IPS-15b (cell line): Measurements from ENCODE around the gene PRICKLE1.

Experiments
- H3K27me3 ChIP-seq: one replicate; pipeline ENCODE4 v1.6.1; 2013; ENCODE audit warnings: low read length; ENCODE audit not compliant: control insufficient read depth, insufficient read depth
- H3K36me3 ChIP-seq: one replicate; pipeline ENCODE4 v1.6.1; 2013; ENCODE audit warnings: low read length; ENCODE audit not compliant: control insufficient read depth, insufficient read depth
- H3K4me1 ChIP-seq: one replicate; pipeline ENCODE4 v1.6.1; 2013; ENCODE audit warnings: mild to moderate bottlenecking, low read length; ENCODE audit not compliant: control insufficient read depth, insufficient read depth
- H3K4me3 ChIP-seq: one replicate; pipeline ENCODE4 v1.5.1; 2013; ENCODE audit warnings: low read depth, low read length
- H3K9ac ChIP-seq: one replicate; pipeline ENCODE4 v1.6.1; 2013; ENCODE audit warnings: low read depth, mild to moderate bottlenecking, low read length
- H3K9me3 ChIP-seq: one replicate; pipeline ENCODE4 v1.6.1; 2013; ENCODE audit warnings: mild to moderate bottlenecking, low read length; ENCODE audit not compliant: control insufficient read depth, insufficient read depth

Gene PRICKLE1

DNA sequence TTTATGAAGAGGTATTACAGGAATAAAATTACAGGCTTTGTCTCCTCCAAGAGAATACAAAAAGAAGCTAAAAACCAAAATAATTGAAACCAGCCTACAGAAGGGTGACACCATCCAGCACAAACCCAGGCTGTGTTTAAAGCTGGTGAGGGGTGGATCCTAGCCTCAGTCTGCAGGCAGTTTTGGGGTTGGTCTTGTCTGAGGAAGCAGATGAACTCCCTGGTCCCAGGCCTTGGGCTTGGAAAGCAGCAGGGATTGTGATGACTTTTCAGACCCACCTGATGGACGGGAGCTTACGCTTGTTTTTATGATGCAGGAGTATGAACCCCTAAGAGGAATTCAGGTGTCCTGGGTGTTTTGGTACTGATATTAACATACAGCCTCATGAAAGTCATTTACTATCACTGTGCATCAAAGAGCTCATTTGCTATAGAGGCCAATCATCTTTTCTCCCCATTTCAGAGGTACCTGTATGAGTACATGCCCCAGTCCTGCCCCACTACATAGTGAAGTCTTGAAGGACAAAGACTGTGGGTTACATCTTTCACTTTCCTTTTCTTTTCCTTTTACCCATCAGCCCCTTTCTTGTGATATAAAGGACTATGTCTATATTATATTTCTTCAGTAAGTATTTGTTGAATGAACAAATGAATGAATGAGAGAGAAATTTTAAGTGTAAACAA, 18.1 kb downstream of the PRICKLE1 start:
- Histone ChIP-seq H3K9ac (no peak overlapping the region), H3K9me3 (no peaks in the 10 kb centered on the region), H3K4me1 (peaks cover 11% of the 10 kb centered on the region), H3K36me3 (no peaks in the 10 kb centered on the region), H3K4me3 (no peak overlapping the region), H3K27me3 (peaks cover 6% of the 10 kb centered on the region)

DNA sequence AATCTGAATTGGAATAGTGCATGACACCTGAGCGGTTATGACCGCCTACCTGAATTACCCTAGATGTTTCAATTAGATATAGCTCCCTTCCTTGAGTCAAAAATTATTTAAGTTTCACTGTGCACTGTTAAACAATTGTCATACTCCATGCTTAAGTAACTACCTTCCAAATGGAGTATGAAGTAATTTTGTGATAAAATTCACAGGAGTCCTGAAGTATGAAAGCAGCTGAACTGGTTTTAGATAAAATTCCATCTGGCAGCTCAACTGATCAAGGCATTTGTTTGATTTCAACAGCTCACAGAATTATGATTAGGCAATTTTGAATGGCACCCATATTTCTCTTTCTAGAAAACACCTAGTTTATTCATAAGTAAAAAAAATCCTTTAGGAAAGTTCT, 19.5 kb downstream of the PRICKLE1 start:
- H3K9ac ChIP-seq: no peak overlapping the region

DNA sequence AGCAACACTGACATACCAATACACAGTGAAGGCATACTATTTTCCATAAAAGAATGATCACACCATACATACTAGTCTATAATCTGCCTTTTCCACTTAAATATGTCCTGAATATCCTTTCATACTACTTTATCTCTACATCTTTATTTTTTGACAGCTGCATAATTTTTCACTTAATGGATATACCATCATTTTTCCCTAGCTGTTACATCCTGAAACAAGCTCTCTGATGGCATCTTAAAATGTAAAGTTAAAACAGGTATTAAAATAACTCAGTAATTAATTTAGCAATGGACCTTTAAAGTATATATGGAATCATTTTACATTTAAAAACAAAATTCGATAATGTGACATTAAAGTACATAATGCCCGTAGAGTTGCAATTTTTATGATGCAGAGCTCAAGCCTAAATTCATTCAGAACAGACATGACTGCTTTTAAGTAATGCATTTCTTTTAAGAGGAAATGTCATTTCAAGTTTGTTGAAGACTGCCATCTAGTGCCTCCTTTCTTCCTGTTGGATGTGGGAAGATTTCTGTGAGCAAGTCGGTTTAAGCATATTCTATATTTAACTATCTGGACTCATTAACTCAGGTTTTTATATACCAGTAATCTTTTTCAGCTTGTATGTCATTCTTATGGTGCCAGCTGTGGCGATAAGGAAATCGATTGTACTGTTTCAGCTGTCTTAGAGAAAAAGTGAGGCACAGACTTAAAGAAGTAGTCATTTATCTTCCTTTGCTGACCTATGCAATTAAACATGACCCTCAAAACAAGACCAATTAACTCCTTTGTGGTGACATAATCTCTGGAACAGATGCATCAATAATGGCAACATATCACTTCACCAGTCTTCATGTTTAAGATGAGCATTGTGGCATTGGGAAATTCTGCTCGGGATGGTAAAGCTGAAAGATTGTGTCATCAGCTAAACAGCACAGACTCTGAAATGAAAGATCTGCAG, 20.3 kb downstream of the PRICKLE1 start:
- Histone ChIP-seq H3K9me3 (no peaks in the 10 kb centered on the region), H3K27me3 (peaks cover 14% of the 10 kb centered on the region), H3K4me3 (no peak overlapping the region), H3K36me3 (no peaks in the 10 kb centered on the region), H3K9ac (no peak overlapping the region), H3K4me1 (peaks cover 15% of the 10 kb centered on the region)

More for the DNA sequence above, 19.5 kb downstream of the PRICKLE1 start:
- Histone ChIP-seq H3K9me3 (no peaks in the 10 kb centered on the region), H3K4me1 (peaks cover 14% of the 10 kb centered on the region), H3K4me3 (no peak overlapping the region), H3K27me3 (peaks cover 14% of the 10 kb centered on the region), H3K36me3 (no peaks in the 10 kb centered on the region)

DNA sequence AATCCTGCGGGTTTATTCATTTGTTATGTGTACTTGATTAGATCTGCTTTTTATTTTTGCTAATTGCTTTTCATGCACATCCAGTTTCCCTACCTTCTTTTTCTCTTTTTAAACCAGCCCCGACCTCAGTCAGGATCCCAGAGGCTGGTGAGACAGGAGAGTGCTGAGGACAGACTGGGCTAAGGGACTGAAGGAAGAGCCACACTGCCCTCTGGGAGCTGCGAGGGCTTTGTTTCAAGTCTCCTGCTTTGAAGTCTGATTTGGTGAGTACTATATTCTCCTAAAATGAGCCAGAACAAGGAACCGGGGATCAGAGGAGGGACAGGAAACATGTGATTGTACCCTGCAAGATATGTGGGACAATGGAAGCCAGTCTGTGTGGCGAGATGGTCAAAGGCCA, 23.9 kb downstream of the PRICKLE1 start:
- Histone ChIP-seq H3K4me1 (peaks cover 15% of the 10 kb centered on the region), H3K9me3 (no peaks in the 10 kb centered on the region), H3K36me3 (no peaks in the 10 kb centered on the region), H3K9ac (no peak overlapping the region), H3K4me3 (no peak overlapping the region), H3K27me3 (peaks cover 18% of the 10 kb centered on the region)

DNA sequence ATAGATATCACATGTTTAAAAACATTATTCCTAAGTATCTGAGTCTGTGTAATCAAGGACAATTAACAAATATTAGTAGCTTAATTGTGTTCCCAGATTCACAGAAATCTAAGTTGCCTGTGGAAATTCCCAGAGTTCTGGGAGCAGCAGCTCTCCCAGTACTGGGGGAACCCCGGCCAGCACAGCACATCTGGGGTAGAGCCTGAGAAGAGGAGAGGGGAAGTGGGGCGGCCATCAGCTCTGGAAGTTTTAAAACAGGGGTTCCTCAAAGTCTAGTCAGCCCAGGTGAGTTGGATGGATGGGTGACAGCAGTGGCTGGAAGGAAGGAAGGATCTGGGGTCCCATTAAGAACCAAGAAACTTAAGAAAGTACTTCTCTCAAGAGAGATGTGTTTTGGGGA, 24.6 kb downstream of the PRICKLE1 start:
- Histone ChIP-seq H3K4me3 (no peak overlapping the region), H3K9ac (no peak overlapping the region), H3K27me3 (peaks cover 20% of the 10 kb centered on the region), H3K4me1 (peaks cover 15% of the 10 kb centered on the region), H3K9me3 (no peaks in the 10 kb centered on the region), H3K36me3 (no peaks in the 10 kb centered on the region)

DNA sequence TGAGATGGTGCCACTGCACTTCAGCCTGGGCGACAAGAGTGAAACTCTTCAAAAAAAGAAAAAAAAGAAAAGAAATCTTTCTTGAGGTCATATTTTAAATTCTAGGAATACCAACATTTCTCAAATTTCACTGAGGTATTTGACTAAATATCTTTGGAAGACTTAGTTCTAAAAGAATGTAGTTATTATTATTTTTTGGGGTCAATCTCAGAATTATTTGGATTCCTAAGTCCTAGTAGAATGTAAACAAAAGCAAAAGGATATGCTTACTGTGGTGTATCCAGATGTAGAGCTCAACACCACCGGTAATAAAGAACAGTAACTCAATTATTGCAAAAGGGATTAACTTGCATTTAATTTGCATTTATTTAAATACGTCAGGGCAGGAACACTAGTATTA, 25.0 kb downstream of the PRICKLE1 start:
- Histone ChIP-seq H3K4me3 (no peak overlapping the region), H3K9ac (no peak overlapping the region), H3K4me1 (peaks cover 10% of the 10 kb centered on the region), H3K27me3 (peaks cover 20% of the 10 kb centered on the region), H3K36me3 (no peaks in the 10 kb centered on the region), H3K9me3 (no peaks in the 10 kb centered on the region)

DNA sequence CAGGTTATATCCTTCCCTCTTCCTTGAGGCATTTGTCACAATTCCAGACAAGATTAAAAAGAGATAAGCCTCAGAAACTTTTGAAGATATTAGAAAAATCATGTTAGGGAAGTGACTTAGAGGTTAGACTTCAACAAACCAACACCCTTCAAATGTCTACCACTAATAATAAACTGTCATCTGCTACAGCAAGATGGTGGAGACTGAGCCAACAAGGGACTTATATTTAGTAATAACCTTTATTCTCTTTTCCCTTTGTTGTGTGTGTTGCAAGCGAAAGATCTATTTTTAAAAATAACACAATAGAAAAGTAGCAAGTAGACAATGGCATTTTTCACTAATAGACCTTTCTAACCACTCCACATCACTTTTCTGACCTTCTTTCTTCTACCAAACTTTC, 28.6 kb downstream of the PRICKLE1 start:
- Histone ChIP-seq H3K4me1 (peaks cover 7% of the 10 kb centered on the region), H3K4me3 (no peak overlapping the region), H3K9me3 (no peaks in the 10 kb centered on the region), H3K9ac (no peak overlapping the region), H3K36me3 (no peaks in the 10 kb centered on the region), H3K27me3 (peaks cover 42% of the 10 kb centered on the region)

DNA sequence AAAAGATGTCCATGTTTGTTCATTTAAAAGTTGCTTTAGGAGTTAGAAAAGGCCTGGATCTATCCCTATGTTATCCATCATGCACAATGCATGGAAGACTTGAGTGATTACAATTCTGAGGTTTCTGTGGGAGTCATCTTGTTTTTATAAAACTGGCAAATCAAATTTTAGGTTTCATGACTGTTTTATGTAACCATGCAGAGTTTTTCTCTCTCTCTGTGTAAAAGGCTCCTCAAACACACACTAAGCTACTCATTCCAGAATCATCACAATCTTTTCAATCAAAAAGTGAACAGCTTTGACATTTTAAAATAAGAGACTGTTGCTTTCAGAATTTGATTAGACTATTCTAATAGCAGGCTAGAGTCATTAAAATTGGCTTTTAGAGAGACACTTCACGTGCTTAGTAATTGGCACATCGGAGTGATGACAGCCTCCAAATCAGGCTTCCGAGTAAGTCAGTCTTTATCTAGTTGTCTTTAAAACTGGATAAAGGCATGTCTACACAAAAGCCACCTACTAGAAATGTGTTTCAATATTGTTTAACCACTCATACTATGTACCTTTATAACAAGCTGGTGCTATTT, 31.9 kb downstream of the PRICKLE1 start:
- Histone ChIP-seq H3K4me1 (no peaks in the 10 kb centered on the region), H3K9me3 (no peaks in the 10 kb centered on the region), H3K36me3 (no peaks in the 10 kb centered on the region), H3K9ac (no peak overlapping the region), H3K4me3 (no peak overlapping the region), H3K27me3 (peaks cover 67% of the 10 kb centered on the region)

DNA sequence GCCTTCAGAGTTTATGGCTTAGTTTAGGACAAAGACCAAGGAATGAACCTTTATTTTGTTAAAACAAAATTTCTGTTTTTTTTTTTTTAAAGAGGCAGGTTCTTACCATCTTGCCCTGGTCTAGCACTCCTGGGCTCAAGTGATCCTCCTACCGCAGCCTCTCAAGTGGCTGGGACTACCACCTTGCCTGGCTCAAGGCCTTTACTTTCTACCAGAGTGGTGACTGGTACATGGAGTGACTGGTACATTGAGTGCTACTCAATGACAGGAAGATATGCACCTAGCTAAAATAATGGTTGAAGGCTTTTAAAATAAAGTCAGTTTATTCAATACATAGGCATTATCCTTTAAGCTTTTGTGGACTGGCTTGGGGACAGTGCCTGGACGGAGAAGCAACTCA, 32.6 kb downstream of the PRICKLE1 start:
- Histone ChIP-seq H3K36me3 (no peaks in the 10 kb centered on the region), H3K9ac (no peak overlapping the region), H3K27me3 (peaks cover 74% of the 10 kb centered on the region), H3K4me1 (no peaks in the 10 kb centered on the region), H3K9me3 (no peaks in the 10 kb centered on the region), H3K4me3 (no peak overlapping the region)

DNA sequence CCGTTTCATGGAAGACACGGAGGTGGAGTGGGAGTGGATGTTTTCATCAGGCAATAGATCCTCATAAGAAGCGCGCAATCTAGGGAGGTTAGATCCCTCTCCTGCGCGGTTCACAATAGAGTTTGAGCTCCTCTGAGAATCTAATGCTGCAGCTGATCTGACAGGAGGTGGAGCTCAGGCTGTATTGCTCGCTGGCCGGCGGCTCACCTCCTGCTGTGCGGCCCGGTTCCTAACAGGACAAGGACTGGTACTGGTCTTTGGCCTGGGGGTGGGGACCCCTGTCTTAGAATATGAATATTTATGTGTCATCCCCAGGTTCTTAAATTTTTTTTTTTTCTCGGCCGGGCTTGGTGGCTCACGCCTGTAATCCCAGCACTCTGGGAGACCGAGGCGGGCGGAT, 36.7 kb downstream of the PRICKLE1 start:
- Histone ChIP-seq H3K9ac (no peak overlapping the region), H3K27me3 (peaks cover 93% of the 10 kb centered on the region), H3K4me3 (no peak overlapping the region), H3K4me1 (no peaks in the 10 kb centered on the region), H3K36me3 (no peaks in the 10 kb centered on the region), H3K9me3 (no peaks in the 10 kb centered on the region)

DNA sequence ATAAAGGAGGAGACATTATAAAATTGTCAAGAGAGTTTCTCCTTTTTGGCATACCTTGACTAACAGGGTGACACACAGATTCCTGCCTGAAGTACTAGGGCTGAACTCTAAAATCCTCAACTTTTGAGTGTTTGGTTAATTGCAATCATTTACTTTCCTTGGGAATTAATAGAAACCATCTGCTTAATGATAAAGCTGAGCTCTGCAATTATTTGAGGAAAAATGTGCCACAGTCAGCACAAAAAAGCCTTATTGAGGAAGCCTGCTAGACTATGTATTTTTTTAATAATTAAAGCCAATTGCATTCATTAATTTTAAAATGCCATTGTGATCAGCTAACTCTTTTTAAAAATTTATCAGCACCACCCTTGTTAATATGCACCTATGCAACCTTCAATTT, 38.7 kb downstream of the PRICKLE1 start:
- Histone ChIP-seq H3K9me3 (no peaks in the 10 kb centered on the region), H3K4me3 (no peak overlapping the region), H3K27me3 (peaks cover 79% of the 10 kb centered on the region), H3K4me1 (no peaks in the 10 kb centered on the region), H3K36me3 (no peaks in the 10 kb centered on the region), H3K9ac (no peak overlapping the region)
